Stimulated activated CD8-positive, alpha-beta memory T cell treated with anti-CD3 and anti-CD28 coated beads, Interleukin-15, amount 100 ng/mL, for 1 hour (primary cell): ENCODE data around the gene MICAL2.

Experiments used
- DNase-seq: peaks from one replicate; pipeline ENCODE4 v3.0.0-alpha.2; 2020; ENCODE audit warnings: low read depth

The MICAL2 gene

DNA sequence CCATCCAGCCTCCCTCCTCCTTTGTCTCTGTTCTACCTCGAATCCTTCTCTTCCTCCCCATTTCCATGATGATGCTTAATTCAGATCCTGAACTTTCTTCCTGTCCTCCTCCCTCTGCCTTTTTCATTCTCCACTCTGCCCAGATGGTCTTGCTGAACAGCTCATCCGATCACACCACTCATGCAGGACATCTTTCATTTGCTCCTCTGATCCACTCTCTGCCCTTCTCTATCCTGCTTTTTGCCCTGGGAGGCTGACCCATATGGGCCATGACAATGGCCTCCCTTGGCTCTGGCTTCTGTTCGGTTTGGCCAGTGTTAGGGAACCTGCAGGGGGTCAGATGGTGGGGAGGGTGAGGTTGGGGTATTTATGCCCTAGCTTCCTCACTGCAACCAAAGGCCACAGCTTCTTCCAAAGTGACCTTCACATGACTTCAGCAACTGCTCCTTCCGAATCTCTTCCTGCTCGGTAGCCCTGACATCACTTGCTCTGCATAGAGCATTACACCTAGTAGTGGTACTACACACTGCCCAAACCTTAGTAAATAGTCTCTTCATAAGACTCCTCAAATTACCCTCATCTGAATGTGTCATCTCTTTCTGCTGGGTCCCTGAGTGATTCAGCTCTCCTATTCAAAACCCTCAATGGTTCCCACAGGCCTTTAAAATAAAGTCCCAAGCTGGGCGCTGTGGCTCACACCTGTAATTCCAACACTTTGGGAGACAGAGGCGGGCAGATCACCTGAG is 32.7 kb upstream of the MICAL2 start:
- no peak for DNase-seq

DNA sequence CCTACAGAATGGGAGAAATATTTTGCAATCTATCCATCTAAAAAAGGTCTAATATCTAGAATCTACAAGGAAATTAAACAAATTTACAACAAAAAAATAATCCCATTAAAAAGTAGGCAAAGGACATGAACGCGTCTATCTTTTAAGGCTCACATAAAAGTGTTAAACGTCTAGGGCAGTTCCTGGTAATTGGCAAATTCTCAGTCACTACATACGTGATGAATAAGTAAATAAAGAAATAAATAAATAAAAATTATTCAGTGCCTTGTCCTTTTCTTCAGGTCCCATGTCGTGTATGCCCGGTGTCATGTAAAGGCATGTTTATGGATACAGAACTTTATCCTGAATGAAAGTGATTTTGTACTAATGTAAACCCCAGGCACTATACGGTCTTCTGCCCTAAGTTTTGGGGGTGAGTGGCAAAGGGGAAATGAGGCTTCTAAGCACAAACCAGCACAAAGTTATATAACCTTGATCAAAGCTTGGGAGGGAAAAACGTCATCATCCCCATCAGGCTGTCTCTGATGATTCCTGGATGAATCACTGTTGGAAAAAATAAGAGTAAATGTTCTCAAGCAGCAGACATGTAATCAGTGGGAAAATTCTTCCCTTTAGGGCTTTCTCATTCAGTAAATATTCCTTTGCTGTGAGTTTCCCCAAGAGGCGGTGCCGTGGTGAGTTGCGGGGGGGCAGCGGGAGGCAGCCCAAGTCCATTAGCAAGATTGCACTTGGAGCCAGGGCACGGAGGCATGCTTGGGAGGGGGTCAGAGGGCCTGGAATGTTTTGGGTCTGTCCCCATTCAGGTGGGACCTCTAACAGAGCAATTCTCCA is 30.4 kb upstream of the MICAL2 start:
- no peak for DNase-seq

DNA sequence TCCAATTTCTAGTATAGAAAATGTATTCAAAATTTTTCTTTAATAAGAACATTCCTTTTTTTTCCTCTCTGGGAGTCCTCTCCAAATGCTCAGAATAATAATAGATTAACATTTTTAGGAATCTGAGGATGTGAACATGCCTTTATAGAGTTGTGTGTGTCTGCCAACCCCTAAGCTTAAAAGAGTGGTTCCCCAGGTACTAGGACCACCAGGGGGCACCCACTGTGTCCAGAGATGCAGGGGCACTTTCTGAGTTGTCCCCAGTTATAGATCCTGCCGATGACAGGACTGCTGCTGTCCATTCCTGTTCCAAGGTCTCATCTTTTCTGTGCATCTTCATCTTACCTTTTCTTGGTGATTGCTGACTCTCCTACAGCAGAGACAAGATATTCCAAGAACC is 27.0 kb upstream of the MICAL2 start:
- DNase-seq = no peak

DNA sequence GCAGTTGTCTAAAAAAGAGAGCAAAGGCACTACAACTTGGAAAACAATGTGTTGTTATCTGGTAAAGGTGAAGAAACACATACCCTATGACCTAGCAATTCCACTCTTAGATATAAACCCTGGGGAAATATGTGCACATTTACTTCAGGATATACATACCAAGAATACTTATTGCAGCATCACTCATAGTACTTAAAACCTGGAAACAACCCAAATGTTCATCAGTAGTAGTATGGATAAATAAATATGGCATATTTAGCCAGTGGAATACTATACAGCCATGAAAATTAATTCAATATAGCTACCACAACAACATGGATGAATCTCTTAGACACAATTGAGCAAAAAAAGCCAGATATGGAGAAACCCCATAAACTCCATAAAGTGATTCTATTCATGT is 26.1 kb upstream of the MICAL2 start:
- no peak for DNase-seq

DNA sequence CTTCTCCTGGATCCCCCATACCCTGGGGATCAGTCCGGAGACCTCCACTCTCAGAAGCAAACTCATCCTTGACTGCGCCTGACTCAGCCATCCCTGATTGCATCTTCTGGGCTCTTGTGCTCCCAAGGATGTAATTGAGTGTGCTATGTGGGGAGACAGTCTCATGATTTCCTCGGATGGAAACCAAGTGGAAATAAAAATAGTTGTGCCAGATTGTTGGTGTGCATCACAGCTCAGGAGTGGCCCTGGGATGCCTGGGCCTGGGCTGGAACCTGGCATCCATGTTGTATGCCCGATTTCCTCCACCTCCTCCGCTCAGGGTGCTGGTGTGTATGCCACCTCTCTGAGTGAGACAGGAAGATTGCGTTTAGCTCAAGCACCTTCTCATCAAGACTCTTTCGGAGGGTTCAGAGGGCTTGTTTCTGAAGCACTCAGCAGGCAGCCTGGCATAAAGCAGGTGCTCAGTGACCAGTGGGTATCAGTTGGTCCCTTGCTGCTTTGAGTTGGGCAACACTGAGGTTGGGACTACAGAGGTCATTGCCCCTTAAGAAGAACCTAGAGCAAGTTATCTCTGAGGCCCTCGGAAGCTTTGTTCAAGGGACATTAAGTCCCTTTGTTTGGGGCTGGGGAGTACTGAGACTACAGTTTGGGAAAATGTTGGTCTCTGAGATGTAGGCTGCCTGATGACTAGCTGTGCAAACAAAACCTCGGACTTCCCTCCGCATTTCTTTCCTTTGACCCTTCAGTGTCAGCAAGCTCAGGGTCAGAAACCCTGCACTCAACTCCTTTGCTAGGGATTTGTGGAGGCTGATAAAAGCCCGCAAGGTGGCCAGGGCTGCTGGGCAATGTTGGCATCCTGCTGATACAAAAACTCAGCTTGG is 24.8 kb upstream of the MICAL2 start:
- DNase-seq = no peak

DNA sequence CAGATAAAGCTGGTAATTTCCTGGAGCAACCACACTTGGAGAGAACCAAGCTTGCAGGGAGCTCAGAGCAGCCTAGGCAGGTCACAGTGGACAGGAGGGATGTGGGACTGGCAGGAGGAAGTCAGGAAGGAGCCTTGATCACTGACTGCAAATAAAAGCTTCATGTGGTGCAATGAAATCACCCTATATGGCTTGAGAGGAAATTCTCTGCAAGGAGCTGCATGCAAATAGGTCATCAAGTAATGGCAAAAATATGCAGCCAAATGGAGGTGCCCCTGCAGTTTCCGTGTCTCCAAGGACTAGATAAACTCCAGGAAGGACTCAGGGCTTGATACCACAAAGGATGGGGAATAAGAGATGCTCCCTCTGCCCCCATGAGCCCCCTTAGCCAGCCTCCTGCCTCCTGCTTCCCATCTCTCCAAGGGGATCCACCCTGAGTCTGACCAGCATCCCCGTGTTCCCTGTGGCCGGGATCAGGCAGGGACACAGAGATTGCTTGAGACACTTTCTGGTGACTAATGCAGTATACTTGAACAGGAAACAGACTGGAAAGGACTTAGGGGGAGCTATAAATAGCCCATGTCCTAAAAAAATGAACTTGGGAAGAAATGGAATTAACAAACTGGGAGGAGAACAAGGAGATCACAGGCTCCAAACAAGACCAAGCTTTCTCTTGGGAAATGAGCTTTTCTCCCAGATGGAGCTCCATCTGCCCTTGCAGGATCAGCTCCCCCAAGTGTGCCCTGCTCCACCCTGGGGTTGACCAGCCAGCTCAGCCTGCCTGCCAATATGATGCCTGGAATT is 23.9 kb upstream of the MICAL2 start:
- no peak for DNase-seq

DNA sequence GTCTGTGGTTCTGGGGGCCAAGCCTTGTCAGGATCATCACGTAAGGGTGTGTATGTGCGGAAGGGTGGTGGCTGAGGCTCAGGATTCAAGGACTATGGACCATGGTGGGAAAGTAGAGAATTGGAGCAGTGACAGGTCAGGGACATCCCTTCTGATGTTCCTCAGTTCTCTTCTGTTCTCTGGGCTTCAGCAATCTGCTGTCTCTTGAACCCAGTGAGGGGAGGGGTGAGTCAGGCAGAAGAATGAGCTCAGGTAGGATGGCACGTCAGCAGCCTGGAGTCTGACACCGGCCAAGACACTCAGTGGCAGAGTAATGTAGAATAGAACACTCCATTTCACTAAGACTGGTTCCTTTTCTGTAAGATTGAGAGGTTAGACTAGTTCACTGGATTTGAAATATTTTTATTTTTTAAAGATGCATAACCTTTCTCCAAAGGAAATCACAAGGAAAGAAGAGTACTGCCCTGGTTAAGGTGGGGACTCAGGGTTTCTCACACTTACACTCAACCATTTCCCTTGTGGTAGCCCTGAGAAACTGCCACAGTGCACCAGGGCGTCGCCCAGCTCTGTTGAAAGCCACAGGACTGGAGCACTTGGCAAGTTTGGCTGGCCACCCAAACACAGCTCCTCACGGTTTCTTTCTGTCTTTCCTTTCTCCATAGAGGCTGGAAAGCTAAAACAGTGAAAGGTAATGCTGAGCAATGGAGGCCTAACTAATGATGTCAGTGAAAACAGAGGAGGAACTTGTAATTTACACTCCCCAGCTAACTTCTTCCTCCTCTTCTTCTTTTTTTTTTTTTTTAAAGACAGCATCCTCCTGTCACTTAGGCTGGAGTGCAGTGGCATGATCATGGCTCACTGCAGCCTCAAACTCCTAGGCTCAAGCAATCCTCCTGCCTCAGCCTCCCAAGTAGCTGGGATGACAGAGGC is 23.1 kb upstream of the MICAL2 start:
- DNase-seq = no peak

DNA sequence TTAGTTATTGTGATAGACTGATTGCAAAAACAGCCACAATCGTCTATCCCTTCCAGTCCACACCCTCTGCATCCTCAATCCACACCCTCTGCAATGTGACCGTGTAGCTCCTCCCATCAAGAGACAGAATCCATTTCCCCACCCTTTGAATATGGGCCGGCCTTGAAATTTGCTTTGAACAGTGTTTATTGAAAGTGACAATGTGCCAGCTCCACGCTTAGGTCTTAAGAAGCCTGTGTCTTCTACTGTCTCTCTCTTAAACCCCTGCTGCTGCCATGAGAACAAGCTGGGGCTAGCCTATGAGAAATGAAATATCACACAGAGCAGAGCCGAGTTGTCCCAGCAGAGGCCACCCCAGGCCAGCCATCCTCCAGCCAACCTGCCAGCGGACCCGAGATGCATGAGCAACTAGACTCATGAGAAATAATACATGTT is 22.3 kb upstream of the MICAL2 start:
- no peak for DNase-seq

DNA sequence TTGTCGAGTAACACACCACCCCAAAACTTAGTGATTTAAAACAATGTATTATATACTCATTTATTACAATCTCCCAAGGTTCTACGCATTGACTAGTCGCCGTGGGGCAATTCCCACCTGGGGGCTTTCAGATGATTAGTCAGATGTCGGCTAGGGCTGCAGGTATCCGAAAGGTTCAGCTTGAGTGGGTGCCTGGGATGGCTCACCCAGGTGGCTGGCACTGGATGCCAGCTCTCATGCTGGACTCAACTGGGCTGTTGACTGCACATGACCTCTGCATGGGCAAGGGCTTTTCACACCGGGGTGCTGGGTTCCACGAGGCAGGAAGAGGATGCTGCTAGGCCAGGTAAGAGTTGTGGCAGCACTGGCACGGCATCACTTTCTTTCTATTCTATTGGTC is 21.9 kb upstream of the MICAL2 start:
- DNase-seq = no peak

DNA sequence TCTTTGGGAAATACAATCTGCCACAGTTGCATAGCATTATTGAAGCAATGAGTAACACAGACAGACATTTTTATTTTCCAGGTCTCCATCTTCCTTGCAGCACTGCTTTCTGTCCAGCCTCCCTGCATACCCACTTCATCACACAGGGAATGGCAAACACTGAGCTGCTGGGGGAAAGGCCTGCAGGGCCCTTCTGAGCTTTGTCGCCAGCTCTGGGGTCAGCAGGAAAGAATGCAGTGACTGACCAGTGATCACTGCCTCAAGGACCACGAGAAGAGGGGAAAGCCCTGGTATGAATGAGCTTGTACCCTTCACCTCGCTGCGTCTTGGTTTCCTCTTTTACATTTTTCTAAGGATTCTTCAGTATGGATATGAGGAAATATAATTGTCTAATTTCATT is 21.3 kb upstream of the MICAL2 start:
- no peak for DNase-seq

DNA sequence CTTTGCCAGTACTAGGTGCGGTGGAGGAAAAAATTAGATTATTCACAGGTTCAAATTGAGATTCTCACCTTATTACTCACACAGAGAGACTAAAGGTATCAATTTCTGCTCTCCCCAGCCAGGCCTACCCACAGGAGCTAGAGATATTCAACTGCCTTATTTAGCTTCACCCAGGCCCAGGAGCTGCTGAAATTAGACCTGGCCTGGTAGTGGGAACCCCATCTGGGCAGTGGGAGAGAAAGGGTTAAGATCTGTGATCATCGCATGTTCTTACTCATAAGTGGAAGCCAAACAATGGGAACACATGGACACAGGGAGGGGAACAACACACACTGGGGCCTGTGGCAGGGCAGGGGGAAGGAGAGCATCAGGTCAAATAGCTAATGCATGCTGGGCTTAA is 20.9 kb upstream of the MICAL2 start:
- DNase-seq = no peak

DNA sequence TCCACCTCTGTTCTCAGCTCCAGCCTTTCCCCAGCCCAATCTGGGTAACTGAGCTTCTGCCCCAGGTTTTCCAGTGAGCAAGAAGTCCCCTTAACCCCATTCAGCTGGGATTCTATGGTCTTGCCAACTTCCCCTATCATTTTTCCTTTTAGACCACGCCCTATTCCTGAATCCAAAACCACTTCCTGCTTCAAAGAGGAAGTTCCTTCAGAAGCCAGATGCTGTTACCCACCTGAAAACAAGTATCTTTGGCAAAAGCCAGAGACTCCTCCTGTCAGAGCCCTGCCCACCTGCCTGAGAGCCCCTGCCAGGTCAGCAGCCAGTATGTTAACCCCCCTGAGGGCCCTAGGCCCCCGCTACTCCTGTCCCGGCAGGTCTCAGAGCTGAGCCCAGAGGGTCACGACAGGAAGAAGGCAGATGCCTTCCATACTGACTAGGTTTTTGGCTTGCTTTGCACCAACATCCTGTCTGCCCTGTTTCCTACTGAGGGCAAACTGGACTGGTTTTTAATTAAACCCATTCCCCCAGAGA is 20.3 kb upstream of the MICAL2 start:
- no peak for DNase-seq

DNA sequence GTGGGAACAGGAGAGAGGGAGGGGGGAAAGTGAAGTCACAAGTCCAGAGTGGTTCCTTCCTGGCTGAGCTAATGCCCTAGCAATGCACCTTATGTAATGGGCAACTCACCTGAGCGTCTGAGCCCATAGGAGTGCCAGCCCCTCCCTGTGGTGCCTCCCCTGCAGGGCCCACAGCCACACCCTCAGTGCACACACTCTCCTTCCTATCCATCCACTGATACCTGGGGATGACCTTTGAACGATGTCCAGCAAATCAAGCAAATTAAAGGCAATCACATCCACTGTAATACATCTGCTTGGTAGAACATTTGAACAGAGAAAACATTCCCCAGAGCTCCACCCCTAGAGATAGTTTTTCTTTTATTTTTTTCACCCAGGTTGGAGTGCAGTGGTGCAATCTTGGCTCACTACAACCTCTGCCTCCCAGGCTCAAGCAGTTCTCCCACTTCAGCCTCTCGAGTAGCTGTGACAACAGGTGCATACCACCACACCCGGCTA is 19.6 kb upstream of the MICAL2 start:
- no peak for DNase-seq

DNA sequence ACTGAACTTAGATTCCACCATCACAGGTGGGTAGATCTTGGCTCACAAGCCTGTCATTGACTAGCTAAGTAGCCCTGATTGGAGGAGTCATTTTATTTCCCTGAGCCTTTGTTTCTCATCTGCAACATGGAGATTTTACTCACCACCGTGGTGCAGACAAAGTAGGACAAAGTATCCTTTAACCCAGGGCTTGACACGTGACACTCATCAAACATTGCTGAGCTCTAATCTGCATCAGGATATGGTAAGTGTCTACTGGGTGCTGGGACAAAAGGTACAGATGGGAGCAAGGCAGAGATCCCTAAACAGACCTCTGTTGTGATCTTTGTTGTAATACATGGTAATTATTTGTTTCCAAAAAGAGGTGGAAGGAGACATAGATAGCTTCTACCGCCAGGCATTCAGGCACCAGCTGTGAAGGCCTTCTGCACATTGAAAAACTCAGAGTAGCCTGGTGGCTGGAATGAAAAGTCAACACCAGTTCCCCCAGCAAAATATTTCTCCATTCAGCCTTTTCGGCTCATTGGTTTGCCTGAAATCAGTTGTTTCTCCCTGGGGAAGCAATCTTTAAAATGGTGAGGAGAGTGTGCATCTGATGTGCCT is 18.3 kb upstream of the MICAL2 start:
- no peak for DNase-seq

DNA sequence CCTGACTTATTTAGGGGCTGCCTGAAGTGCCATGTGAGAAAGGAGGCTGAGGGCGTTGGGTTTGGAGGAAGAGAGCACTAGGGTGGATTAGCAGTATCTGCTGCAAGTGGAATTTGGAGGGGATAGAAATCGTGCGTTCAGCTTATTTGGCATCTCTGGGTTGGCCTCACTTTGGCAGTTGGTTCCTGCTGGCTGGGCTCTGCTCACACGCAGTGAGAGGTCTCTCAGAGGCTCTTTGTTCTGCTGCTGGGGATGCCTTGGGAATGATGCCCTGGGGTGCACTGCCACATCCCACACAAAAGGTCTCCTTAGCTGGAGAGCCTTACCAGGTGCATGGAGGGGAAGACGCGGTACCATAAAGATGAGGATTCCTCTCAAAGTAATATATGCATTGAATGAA is 17.7 kb upstream of the MICAL2 start:
- DNase-seq = no peak

DNA sequence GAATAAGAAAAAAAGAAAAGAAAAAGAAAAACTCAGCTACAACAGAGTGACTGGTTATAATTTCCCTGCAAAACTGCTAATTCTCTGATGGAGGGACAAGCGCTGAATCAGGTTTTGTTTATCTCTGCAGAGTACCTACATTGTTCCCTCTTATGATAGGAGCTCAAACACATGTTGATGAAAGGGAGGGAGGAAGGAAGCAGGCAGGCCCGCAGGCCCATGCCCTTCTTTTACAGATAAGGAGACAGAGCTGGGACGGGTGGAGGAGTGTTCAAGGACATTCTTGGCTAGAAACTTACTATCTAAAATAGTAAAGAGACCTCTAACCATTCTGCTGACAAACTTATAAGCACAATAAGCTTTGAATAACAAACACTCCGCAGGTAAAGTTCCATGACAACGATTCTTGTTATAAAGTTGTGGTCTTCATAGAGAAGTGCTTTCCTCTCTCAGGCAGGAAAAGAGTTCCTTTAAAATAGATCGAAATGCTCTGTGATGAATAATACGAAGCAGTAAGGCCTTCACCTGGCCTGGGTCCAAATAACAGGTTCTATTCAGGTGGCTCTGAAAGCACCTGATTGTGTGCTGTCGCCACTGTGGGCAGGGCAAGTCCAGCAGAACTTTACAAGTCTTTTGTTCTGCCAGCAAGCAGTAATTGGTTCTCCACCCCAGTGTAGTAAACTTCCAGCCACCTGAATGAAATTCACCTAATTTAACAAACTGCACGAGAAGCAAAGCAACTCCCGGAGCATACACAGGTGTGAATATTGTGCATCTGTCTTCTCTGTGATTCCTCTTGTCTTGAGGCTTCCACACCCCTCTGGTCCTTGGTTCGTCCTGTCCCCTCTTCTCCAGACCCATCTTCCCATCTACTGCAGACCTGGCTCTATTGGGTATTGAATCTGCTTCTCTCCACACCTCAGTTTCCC is 15.3 kb upstream of the MICAL2 start:
- DNase-seq = no peak

DNA sequence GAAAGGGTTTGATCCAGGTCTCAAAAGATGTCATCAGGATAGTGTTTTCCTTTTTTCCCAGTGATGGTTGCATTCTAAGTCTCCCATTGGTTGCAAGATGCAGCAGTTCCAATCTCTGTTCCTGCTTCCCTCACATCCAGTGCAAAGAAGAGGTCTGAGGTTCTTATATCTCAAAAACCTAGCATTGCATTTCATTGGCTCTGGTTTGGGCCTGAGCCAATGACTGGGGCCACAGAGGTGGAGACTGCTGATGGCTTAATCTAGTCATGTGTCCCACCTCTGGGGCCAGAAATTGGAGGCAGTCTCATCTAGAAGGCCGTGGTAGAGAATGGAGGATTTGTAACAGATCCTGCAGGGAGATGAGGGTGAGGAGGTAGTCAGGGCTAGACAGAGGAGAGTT is 13.2 kb upstream of the MICAL2 start:
- DNase-seq = no peak

DNA sequence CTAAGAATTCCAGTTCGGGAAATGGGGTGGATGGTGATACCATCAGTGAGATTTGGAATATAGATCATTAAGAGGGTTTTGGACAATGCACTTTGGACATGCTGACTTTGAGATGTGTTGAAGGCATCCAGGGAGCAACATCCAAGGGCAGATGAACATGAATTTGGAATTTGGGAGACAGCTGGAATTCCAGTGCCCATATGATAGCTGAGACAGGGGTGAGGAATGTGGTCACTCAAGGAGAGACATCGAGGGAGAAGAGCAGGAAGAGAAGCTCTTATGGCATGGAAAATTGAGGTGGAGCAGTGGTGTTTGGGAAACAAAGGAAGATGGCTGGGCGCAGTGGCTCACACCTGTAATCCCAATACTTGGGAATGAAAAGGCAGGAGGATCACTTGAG is 11.8 kb upstream of the MICAL2 start:
- no peak for DNase-seq
